Astrocyte of the hippocampus (primary cell): ENCODE results near the gene TPPP.

Experiments
- DNase-seq: peaks from one replicate; pipeline ENCODE4 v3.0.0; 2011; ENCODE audit warnings: low read depth, low spot score

The TPPP gene

DNA sequence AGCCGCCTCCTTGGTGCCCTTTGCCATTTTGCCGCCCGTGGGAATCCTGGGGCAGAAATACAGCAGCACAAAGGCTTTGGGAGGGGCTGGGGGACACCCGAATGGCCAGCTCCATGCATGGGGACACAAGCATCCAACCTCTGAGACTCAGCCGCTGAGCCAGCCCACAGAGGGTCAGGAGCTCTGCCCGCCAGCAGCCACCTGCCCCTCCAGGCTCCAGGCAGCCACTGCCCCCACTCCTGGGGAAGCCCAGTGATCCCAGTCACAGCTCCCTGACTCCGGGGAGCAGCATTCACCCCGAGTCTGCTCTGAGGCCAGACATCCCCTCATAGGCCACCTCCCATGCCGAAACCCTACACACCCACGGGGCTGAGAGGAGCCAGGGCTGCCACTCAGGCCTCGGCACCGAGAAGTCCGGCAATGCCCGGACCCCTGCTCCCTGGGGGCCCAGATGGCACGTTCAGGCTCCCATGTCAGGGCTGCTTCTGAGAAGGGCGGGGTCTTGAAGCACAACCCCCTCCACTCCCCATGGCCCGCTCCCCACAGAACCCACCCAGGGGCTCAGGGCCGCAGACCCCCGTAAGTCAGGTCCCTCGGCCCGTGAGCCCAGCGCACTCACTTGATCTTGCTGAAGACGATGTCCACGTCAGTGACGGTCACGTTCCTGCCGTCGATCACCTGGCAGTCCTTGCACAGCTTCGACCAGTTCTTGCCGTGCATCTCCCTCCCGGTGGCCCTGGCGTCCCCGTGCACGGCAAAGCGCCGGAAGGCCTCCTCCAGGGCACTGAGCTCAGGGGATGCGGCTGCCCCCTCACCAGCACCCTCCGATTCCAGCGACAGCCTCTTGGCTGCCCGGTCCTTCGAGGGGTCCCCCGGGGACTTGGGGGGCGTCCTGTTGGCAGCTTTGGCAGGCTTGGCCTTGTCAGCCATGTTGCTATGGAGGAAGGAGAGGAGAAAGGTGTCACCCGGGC lies 15.7 kb downstream of the TPPP start:
- no peak for DNase-seq

GRCh38 chr5:676699-677076 lies 16.5 kb downstream of the TPPP start:
- no peak for DNase-seq

DNA sequence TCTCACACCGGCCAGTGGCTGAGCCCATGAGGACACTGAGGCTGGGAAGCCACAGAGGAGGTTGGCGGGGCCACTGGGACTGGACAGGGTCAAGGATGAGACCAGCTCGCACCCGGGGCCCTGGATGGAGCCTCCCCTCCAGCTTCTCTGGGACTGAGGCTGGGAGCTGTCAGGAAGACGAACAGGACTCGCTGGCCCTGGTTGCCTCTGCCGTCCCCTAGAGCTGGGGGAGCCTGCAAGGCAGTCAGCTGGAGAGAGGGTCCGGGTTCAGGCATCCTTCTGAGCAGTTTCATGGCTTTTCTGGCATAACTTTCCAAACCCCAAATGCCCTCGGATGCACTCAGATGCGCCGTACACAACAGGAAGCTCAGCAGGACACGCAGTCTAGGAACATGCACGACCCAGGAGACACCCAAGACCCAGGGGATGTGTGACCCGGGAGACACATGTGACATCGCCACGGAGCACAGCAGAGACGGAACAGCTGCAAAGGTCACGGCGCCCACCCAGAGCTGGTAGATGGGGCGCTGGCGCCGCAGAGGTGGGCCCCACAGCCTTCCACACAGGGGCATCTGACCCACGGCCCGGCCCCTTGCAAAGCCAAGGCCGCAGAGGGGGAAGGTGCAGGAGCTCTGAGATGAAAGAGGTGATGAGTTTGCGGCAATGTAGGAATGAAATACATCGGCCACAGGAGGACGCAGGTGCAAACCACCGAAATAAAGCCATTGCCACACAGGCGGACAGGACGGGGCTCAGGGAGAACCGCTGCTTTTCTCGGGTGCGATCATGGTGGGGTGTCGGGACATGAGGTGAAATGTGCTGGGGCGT lies 17.1 kb downstream of the TPPP start:
- DNase-seq, result no peak

- no peak for DNase-seq
These were observed 17.9 kb downstream of the TPPP start for GRCh38 chr5:675111-675870.

GRCh38 chr5:674630-675011 lies 18.5 kb downstream of the TPPP start:
- peak; percentile 20 for DNase-seq

- no peak for DNase-seq
These were observed 19.1 kb downstream of the TPPP start for GRCh38 chr5:673831-674629.

- no peak for DNase-seq
These were observed 19.9 kb downstream of the TPPP start for GRCh38 chr5:673161-673830.

GRCh38 chr5:672329-673160 lies 20.6 kb downstream of the TPPP start:
- peak; percentile 95 for DNase-seq

- peak; percentile 83 for DNase-seq
These were observed 21.5 kb downstream of the TPPP start for GRCh38 chr5:671459-672328.

- DNase-seq, result no peak
These were observed 22.5 kb downstream of the TPPP start for GRCh38 chr5:670396-671270.

GRCh38 chr5:669842-670395 lies 23.2 kb downstream of the TPPP start:
- DNase-seq, result no peak

DNA sequence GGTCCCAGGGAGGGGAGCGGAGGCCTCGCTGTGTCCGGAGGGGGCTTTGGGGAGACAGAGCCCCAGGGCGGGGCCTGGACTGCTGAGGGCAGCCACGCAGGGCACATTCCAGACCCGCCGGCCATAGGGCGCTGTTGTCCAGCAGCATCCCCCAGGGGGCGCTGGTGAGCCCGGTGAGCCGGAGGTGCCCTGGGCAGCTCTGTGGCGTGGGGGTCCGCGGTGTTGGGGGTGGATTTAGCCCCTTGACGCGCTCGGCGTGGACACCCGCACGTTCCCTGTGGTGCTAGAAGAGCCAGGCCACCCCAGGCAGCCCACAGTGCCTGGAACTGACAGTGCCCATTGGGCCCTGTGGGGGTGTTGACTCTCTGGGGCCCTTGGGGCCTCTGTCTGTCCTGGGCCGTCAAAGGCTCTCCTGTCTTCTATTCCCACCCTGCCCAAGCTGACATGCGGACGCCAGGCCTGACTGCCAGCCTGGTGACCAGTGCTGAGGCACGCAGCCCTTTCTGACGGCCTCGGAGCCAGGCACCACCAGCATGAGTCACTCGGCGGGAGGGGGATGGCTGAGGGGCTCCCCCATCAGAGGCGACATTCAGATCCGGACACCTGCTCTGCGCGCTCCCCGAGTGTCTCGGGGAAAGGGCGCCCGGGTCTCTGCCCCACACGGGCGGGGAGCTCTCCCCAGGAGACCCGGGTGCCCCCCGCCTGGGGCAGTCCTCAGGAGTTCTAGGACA lies 23.9 kb downstream of the TPPP start:
- DNase-seq, result peak; percentile 65

- no peak for DNase-seq
These were observed 24.7 kb downstream of the TPPP start for GRCh38 chr5:668283-668995.

GRCh38 chr5:666816-667498 lies 26.2 kb downstream of the TPPP start:
- no peak for DNase-seq

DNA sequence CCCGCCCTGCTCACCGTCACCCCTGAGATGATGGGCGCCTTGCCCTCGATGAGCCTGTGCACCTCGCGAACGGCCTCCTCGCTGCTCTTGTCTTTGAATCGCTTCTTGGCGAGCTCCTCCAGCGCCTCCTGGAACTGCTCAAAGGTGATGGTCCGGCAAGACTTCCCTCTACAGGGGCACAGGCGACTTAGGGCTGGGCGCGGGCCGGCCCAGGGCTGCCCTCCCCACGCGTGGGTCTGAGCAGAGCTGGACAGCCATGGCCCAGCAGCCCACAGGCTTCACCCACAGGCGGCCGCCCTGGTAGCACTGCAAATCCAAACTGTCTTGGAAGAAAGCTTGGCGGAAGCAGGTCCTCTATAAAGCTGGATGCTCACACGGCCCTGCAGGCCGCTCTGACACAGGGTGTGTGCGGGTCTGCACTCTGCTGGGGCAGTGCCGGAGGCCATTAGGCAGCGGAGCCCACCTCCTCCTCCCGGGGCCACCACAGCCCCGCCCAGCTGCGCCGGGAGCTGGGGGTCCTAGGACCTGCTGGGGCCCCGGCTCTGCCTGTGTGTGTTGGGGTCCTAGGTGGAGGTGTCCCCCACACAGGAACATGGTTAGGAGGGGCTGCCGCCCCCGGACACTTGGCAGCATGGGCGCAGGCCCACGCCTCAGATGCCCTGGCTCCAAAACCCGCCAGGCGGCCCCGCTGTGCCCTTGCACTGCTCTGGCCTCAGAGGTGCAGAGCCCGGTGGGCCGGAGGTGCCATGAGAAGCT lies 27.0 kb downstream of the TPPP start:
- no peak for DNase-seq
